T-helper 2 cell treated with Interferon-gamma antibody and Interleukin-4, amounts not matched to agents 100 ng/mL and 5 ng/mL, for 36 hours (primary cell): ENCODE results near the gene ACSM2A. TPM values are rescaled to one million over a fixed set of nuclear protein-coding genes. Genes with fewer than 3 reads are reported as not detected.

ENCODE experiments used
- total RNA-seq: library from RNA; stranded (reverse); gene quantifications from 2 replicates; pipeline ENCODE4 v1.2.3, GENCODE V29; 2022

The ACSM2A gene
- total RNA-seq, 1 donor from 2014 or later: not detected

Other genes with a start within 250 kb of the ACSM2A start
- gene GP2, start 124.0 kb upstream of the ACSM2A start, total RNA-seq: not detected in 2 replicates
- gene UMOD, start 98.8 kb upstream of the ACSM2A start, total RNA-seq: not detected in 2 replicates
- not detected in 2 replicates for gene PDILT, start 46.8 kb upstream of the ACSM2A start, total RNA-seq
- gene ACSM5, start 42.0 kb upstream of the ACSM2A start, total RNA-seq: not detected in 2 replicates
- not detected in 2 replicates for gene ACSM2B, start 124.8 kb downstream of the ACSM2A start, total RNA-seq
- 0.14 and 0.36 TPM in 2 replicates for gene ACSM1, start 246.2 kb downstream of the ACSM2A start, total RNA-seq